Thoracic aorta (tissue), 2 donors: ENCODE data around the gene SEMA4D. TPM values are rescaled to one million over a fixed set of nuclear protein-coding genes. Genes with fewer than 3 reads are reported as not detected.
A peak's percentile ranks its signal among the peaks of the same experiment; 100 is the strongest.

Experiments used
- ATAC-seq: fragments of 150-250 bp; one replicate; pipeline ENCODE4 v1.8.0; 2017; ENCODE audit warnings: low read depth; ENCODE audit not compliant: insufficient number of reproducible peaks, low FRiP score
- DNase-seq: peaks from one replicate; pipeline ENCODE4 v3.0.0-alpha.2; 2020; ENCODE audit warnings: low spot score
- H3K27ac ChIP-seq, 2 donors: fragments of 200-600 bp; sonication (generic); 1 replicate in 1 of 2; 2 replicates in 1 of 2; pipeline ENCODE4 v1.5.1; 2016; ENCODE audit warnings: mild to moderate bottlenecking in 2 of 2, moderate library complexity in 2 of 2
- H3K27me3 ChIP-seq: fragments of 200-600 bp; sonication (generic); replicated peaks from 2 replicates; pipeline ENCODE4 v1.6.0; 2016; ENCODE audit warnings: mild to moderate bottlenecking; ENCODE audit not compliant: insufficient read depth
- H3K36me3 ChIP-seq: fragments of 200-600 bp; sonication (generic); one replicate; pipeline ENCODE4 v1.5.1; 2016
- H3K4me1 ChIP-seq, 2 donors: fragments of 200-600 bp; sonication (generic); 1 replicate in 1 of 2; 2 replicates in 1 of 2; pipeline versions ENCODE4 v1.5.1 to v1.6.0; 2016; ENCODE audit warnings: low read depth in 2 of 2, mild to moderate bottlenecking in 1 of 2; ENCODE audit not compliant: control insufficient read depth in 1 of 2
- H3K4me3 ChIP-seq: fragments of 200-600 bp; sonication (generic); 2 replicates; pipeline ENCODE4 v1.5.1; 2016; ENCODE audit warnings: mild to moderate bottlenecking
- H3K9me3 ChIP-seq: fragments of 200-600 bp; sonication (generic); 2 replicates; pipeline ENCODE4 v1.5.1; 2016
- total RNA-seq, 2 donors: library from RNA; depleted of rRNA; stranded (reverse); fragments of >200 nt; gene quantifications; one replicate each; pipeline versions ENCODE4 v1.1.0 to v1.2.3, GENCODE V29; 2016
- TF ChIP-seq, protein P1 (sequence below): fragments of 200-600 bp; sonication (generic); IDR thresholded peaks from one replicate; pipeline ENCODE4 v1.5.1; 2019; ENCODE audit warnings: antibody characterized with exemption

Gene SEMA4D
- total RNA-seq, 2 donors from 2014 or later = 16.9 to 20.2 TPM

DNA sequence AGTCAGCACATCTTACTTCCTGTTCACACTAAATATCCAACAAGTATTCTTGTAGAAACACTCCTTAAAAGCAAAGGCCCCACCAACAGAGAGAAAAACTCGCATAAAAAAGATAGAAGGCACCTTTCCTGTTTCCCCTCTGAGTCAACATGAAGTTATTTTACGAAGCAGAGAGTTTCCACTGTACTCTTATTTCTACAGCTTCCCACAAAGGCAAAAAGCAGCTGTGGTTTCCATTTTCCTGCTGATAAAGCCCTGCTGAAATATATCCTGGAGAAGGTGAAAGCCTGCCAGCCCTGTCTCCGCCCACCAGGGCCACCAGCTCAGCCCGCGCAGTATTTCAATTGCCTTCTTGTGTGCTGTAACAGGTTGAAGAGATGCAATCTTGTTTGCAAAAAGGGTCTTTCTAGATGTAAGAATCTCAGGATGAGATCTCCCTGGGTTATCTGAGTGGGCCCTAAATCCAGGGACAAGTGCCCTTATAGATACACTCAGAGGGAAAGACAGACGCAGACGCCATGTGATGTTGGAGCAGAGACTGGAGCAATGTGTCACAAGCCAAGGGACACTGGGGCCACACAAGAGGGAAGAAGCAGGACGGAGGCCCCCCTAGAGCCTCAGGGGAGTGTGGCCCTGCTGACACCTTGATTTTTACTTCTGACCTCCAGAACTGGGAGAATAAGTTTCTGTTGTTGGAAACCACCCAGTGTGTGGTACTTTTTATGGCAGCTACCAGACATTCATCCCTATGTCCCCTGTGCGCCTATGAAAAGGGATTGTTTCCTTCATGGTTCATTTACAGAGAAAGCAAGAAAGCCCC is 19.9 kb downstream of the SEMA4D start:
- peaks cover 0 to 15% of the 10 kb centered on the region in 2 donors for H3K4me1 ChIP-seq
- TF ChIP-seq, protein P1, sequence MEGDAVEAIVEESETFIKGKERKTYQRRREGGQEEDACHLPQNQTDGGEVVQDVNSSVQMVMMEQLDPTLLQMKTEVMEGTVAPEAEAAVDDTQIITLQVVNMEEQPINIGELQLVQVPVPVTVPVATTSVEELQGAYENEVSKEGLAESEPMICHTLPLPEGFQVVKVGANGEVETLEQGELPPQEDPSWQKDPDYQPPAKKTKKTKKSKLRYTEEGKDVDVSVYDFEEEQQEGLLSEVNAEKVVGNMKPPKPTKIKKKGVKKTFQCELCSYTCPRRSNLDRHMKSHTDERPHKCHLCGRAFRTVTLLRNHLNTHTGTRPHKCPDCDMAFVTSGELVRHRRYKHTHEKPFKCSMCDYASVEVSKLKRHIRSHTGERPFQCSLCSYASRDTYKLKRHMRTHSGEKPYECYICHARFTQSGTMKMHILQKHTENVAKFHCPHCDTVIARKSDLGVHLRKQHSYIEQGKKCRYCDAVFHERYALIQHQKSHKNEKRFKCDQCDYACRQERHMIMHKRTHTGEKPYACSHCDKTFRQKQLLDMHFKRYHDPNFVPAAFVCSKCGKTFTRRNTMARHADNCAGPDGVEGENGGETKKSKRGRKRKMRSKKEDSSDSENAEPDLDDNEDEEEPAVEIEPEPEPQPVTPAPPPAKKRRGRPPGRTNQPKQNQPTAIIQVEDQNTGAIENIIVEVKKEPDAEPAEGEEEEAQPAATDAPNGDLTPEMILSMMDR = peak; percentile 12
- H3K9me3 ChIP-seq = no peaks in the 10 kb centered on the region
- ATAC-seq (no peak), DNase-seq (no peak)
- no peak overlapping the region for H3K4me3 ChIP-seq
- H3K36me3 ChIP-seq = no peaks in the 10 kb centered on the region
- H3K27me3 ChIP-seq = no peaks in the 10 kb centered on the region
- no peak overlapping the region for H3K27ac ChIP-seq

DNA sequence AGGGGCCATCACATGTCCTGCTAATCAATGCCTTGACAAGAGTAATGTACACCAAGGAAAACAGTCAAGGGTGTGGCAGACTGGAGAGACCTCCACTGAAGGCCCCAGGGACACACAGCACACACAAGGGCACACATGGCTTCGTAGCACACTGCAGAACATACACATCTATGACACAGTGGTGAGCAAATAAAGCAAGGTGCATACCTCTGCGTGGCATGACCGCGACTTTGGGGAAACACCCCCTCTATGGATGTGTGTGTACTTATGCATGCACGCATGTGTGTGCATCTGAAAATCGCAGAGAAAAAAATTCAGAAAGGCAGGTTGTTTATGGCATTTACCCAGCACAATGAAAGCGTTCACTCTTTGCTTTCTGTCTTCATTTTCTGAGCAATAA is 20.5 kb downstream of the SEMA4D start:
- Histone ChIP-seq H3K9me3 (no peaks in the 10 kb centered on the region), H3K36me3 (no peaks in the 10 kb centered on the region), H3K27ac (no peak overlapping the region), H3K4me3 (no peak overlapping the region), H3K27me3 (no peaks in the 10 kb centered on the region), H3K4me1 (peaks cover 0 to 15% of the 10 kb centered on the region in 2 donors)
- DNase-seq (no peak), ATAC-seq (no peak)
- TF ChIP-seq, protein P1 = no peak

DNA sequence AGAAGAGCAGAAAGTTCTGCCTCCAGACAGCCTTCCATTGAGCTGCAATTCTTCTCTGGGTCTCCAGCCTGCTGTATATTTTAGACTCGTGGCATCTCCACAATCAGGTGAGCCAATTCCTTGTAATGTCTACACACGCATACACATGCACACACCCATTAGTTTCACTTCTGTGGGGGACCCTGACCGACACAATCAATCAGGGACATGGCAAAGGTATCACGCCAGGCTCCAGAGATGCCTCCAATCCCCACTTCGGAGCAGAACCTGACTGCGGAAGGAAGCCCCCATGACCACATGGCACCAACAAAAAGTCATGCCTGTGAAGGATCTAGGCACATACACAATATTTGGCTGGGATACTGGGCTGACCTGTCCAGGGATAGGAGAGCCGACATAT is 21.4 kb downstream of the SEMA4D start:
- DNase-seq = no peak
- no peaks in the 10 kb centered on the region for H3K9me3 ChIP-seq
- H3K27ac ChIP-seq = no peak overlapping the region
- H3K27me3 ChIP-seq = no peaks in the 10 kb centered on the region
- H3K4me1 ChIP-seq = peaks cover 0 to 15% of the 10 kb centered on the region in 2 donors
- no peaks in the 10 kb centered on the region for H3K36me3 ChIP-seq
- no peak overlapping the region for H3K4me3 ChIP-seq
- ATAC-seq = no peak
- TF ChIP-seq, protein P1 = no peak

DNA sequence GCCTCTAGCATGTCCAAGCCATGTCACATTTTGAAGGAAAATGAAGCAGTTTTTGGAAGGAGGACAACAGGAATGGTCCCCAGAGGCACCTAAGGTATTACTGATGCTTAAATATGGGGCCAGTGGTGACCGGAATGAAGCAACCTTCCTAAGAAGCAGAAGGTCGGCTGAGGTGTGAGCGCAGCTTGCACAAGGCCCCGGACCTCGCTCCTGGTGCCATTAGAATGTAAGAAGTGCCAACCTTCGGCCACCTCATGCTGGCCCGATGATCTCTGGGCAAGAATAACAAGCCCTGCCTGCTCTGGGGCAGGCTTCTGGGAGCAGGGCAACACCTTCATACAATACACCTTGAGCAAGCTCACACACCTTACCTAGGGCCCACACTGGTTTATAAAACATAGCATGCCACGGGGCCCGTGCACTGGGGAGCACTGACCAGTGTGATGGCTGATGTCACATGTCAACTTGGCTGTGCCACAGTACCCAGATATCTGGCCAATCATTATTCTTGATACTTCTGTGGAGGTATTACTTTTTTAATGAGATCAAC is 21.9 kb downstream of the SEMA4D start:
- H3K36me3 ChIP-seq = no peaks in the 10 kb centered on the region
- H3K9me3 ChIP-seq = no peaks in the 10 kb centered on the region
- TF ChIP-seq, protein P1 = no peak
- no peak overlapping the region for H3K4me3 ChIP-seq
- no peaks in the 10 kb centered on the region for H3K27me3 ChIP-seq
- peaks cover 0 to 15% of the 10 kb centered on the region in 2 donors for H3K4me1 ChIP-seq
- DNase-seq (no peak), ATAC-seq (no peak)
- H3K27ac ChIP-seq = no peak overlapping the region

DNA sequence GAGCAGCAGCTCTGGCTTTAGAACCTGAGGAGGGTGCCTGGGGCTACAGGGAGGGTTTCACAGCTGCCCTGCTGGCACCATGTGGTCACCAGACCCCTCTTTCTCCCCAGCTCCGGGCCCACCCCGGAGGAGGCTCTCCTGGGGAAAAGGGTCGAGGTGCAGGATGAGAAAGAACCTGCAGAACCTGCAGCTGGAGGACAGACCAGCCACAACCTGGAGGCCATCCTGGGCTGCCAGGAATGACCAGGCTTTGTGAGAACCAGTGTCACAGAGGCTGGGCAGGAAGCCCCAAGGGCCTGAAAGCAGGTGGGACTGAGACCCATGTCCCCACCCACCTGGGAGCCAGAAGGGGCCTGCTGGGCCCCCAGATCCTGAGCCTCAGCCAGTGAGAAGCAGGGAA is 23.0 kb downstream of the SEMA4D start:
- H3K9me3 ChIP-seq = no peaks in the 10 kb centered on the region
- no peak overlapping the region for H3K4me3 ChIP-seq
- no peak for ATAC-seq
- DNase-seq = no peak
- H3K27ac ChIP-seq = no peak overlapping the region
- no peaks in the 10 kb centered on the region for H3K36me3 ChIP-seq
- TF ChIP-seq, protein P1 = no peak
- H3K27me3 ChIP-seq = no peaks in the 10 kb centered on the region
- peaks cover 0 to 15% of the 10 kb centered on the region in 2 donors for H3K4me1 ChIP-seq
